Muscle layer of colon (tissue), 2 donors: ENCODE measurements around the gene TMEM272.

Experiments used
- H3K27ac ChIP-seq: one replicate; pipeline ENCODE4 v1.7.0; 2013; ENCODE audit warnings: low read depth, mild to moderate bottlenecking, low read length, moderate library complexity
- H3K27me3 ChIP-seq, 2 donors: one replicate each; pipeline ENCODE4 v1.7.0; 2013; ENCODE audit warnings: low read length in 2 of 2, mild to moderate bottlenecking in 2 of 2; ENCODE audit not compliant: insufficient read depth in 2 of 2, control insufficient read depth in 1 of 2
- H3K36me3 ChIP-seq: one replicate; pipeline ENCODE4 v1.7.0; 2013; ENCODE audit warnings: mild to moderate bottlenecking, low read length; ENCODE audit not compliant: insufficient read depth
- H3K4me1 ChIP-seq: one replicate; pipeline ENCODE4 v1.7.0; 2013; ENCODE audit warnings: mild to moderate bottlenecking, low read length; ENCODE audit not compliant: insufficient read depth
- H3K4me3 ChIP-seq, 2 donors: one replicate each; pipeline ENCODE4 v1.7.0; 2013; ENCODE audit warnings: low read length in 2 of 2, low read depth in 1 of 2, mild to moderate bottlenecking in 1 of 2, moderate library complexity in 1 of 2
- H3K9ac ChIP-seq: one replicate; pipeline ENCODE4 v1.7.0; 2013; ENCODE audit warnings: low read length
- H3K9me3 ChIP-seq: one replicate; pipeline ENCODE4 v1.7.0; 2013; ENCODE audit warnings: mild to moderate bottlenecking, low read length
- donor health status: abdominal sarcoma.
- donor health status: Adenocarcinoma of cecum.

TMEM272 gene

GRCh38 chr13:51873117-51873798 is 28.3 kb upstream of the TMEM272 start:
- Histone ChIP-seq H3K9ac (no peak overlapping the region), H3K4me3 (no peak overlapping the region), H3K9me3 (no peaks in the 10 kb centered on the region), H3K4me1 (no peaks in the 10 kb centered on the region), H3K27ac (no peak overlapping the region), H3K36me3 (no peaks in the 10 kb centered on the region), H3K27me3 (no peaks in the 10 kb centered on the region)

- H3K9me3 ChIP-seq: no peaks in the 10 kb centered on the region
Measured at GRCh38 chr13:51870616-51871015, 25.6 kb upstream of the TMEM272 start.

GRCh38 chr13:51869916-51870315 is 24.9 kb upstream of the TMEM272 start:
- Histone ChIP-seq H3K9me3 (no peaks in the 10 kb centered on the region), H3K9ac (no peak overlapping the region), H3K36me3 (no peaks in the 10 kb centered on the region), H3K4me1 (no peaks in the 10 kb centered on the region), H3K27ac (no peak overlapping the region), H3K4me3 (no peak overlapping the region), H3K27me3 (no peaks in the 10 kb centered on the region)

More at GRCh38 chr13:51870616-51871015, 25.6 kb upstream of the TMEM272 start:
- Histone ChIP-seq H3K27ac (no peak overlapping the region), H3K4me3 (no peak overlapping the region), H3K36me3 (no peaks in the 10 kb centered on the region), H3K9ac (no peak overlapping the region), H3K4me1 (no peaks in the 10 kb centered on the region), H3K27me3 (no peaks in the 10 kb centered on the region)

- Histone ChIP-seq H3K9ac (no peak overlapping the region), H3K4me1 (no peaks in the 10 kb centered on the region), H3K36me3 (no peaks in the 10 kb centered on the region), H3K4me3 (no peak overlapping the region), H3K9me3 (no peaks in the 10 kb centered on the region), H3K27ac (no peak overlapping the region), H3K27me3 (no peaks in the 10 kb centered on the region)
Measured at GRCh38 chr13:51867062-51867461, 22.1 kb upstream of the TMEM272 start.

GRCh38 chr13:51865838-51866237 is 20.9 kb upstream of the TMEM272 start:
- Histone ChIP-seq H3K4me1 (no peaks in the 10 kb centered on the region), H3K4me3 (no peak overlapping the region), H3K27me3 (no peaks in the 10 kb centered on the region), H3K36me3 (no peaks in the 10 kb centered on the region), H3K9ac (no peak overlapping the region), H3K27ac (no peak overlapping the region), H3K9me3 (no peaks in the 10 kb centered on the region)

GRCh38 chr13:51862957-51863356 is 18.0 kb upstream of the TMEM272 start:
- no peaks in the 10 kb centered on the region for H3K27me3 ChIP-seq
- no peak overlapping the region for H3K9ac ChIP-seq
- no peak overlapping the region for H3K4me3 ChIP-seq
- no peaks in the 10 kb centered on the region for H3K36me3 ChIP-seq
- no peaks in the 10 kb centered on the region for H3K9me3 ChIP-seq
- H3K4me1 ChIP-seq: no peaks in the 10 kb centered on the region
- no peak overlapping the region for H3K27ac ChIP-seq

- Histone ChIP-seq H3K9me3 (no peaks in the 10 kb centered on the region), H3K27ac (no peak within 1 kb of the TSS), H3K4me1 (no peaks in the 10 kb centered on the region), H3K36me3 (no peaks in the 10 kb centered on the region), H3K4me3 (no peak within 1 kb of the TSS), H3K27me3 (no peaks in the 10 kb centered on the region), H3K9ac (no peak within 1 kb of the TSS)
Measured at GRCh38 chr13:51861723-51862300, 16.8 kb upstream of the TMEM272 start, which contains the start of gene CCDC70. TSS of gene CCDC70 (plus strand) at chr13:51861969. CDS start at chr13:51865412, 3,443 bp downstream.

GRCh38 chr13:51858433-51859247 is 13.7 kb upstream of the TMEM272 start:
- no peak overlapping the region for H3K27ac ChIP-seq
- H3K9me3 ChIP-seq: no peaks in the 10 kb centered on the region
- no peak overlapping the region for H3K4me3 ChIP-seq
- no peaks in the 10 kb centered on the region for H3K27me3 ChIP-seq
- no peak overlapping the region for H3K9ac ChIP-seq
- H3K4me1 ChIP-seq: no peaks in the 10 kb centered on the region
- H3K36me3 ChIP-seq: no peaks in the 10 kb centered on the region

- no peaks in the 10 kb centered on the region for H3K27me3 ChIP-seq
- H3K4me3 ChIP-seq: no peak overlapping the region
- H3K36me3 ChIP-seq: no peaks in the 10 kb centered on the region
- H3K9me3 ChIP-seq: no peaks in the 10 kb centered on the region
- H3K4me1 ChIP-seq: no peaks in the 10 kb centered on the region
- H3K9ac ChIP-seq: no peak overlapping the region
- H3K27ac ChIP-seq: no peak overlapping the region
Measured at GRCh38 chr13:51856998-51857397, 12.0 kb upstream of the TMEM272 start.

GRCh38 chr13:51856027-51856736 is 11.2 kb upstream of the TMEM272 start:
- H3K36me3 ChIP-seq: no peaks in the 10 kb centered on the region
- no peak overlapping the region for H3K4me3 ChIP-seq
- no peaks in the 10 kb centered on the region for H3K9me3 ChIP-seq
- H3K4me1 ChIP-seq: no peaks in the 10 kb centered on the region
- H3K9ac ChIP-seq: no peak overlapping the region
- H3K27ac ChIP-seq: no peak overlapping the region
- no peaks in the 10 kb centered on the region for H3K27me3 ChIP-seq
